ENCODE results near the gene MED12L.

The MED12L gene

GRCh38 chr3:151096716-151097115 lies 11.3 kb downstream of the MED12L start:
- no peak overlapping the region for H3K4me3 ChIP-seq (ENCODE audit: low read depth, low read length)
- TF ChIP-seq POLR2A (IDR thresholded peaks at IDR 0.05; ENCODE audit: extremely low read depth, insufficient read length), result no peak
- TF ChIP-seq MYC (IDR thresholded peaks at IDR 0.05; ENCODE audit: low read depth, low read length), result no peak
- TF ChIP-seq, protein P1, sequence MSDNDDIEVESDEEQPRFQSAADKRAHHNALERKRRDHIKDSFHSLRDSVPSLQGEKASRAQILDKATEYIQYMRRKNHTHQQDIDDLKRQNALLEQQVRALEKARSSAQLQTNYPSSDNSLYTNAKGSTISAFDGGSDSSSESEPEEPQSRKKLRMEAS (IDR thresholded peaks at IDR 0.05; ENCODE audit: low read depth, low read length), result no peak
- TF ChIP-seq CTCF (IDR thresholded peaks at IDR 0.05; ENCODE audit: low read depth, low read length), result no peak
- no peak for DNase-seq (ENCODE audit: low read depth)

DNA sequence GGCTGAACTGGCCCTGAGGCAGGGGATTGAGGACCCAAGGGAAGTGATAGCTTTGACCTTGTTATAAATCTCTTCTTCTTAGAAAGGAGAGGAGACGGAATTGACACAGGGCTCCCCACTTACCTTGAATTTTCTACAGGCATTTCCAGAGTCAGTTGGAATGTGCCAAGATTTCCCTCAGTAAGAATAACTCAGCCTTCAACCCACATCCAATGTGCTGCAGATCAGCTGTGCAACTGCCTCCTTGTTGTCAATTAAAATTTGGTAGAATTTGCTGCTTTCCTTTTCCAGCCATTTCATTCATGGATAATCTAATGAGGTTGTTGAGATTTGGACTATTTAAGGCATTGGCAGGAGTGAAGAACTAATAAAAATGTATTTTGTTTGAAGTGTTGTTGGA lies 14.6 kb downstream of the MED12L start:
- DNase-seq (ENCODE audit: low read depth), result no peak
- no peak overlapping the region for H3K4me3 ChIP-seq (ENCODE audit: low read depth, low read length)
- TF ChIP-seq, protein P1 (IDR thresholded peaks at IDR 0.05; ENCODE audit: low read depth, low read length), result no peak
- no peak for TF ChIP-seq POLR2A (IDR thresholded peaks at IDR 0.05; ENCODE audit: extremely low read depth, insufficient read length)

GRCh38 chr3:151101270-151101969 lies 16.0 kb downstream of the MED12L start:
- H3K4me3 ChIP-seq (ENCODE audit: low read depth, low read length), result no peak overlapping the region
- DNase-seq (ENCODE audit: low read depth), result no peak
- no peak for TF ChIP-seq CTCF (IDR thresholded peaks at IDR 0.05; ENCODE audit: low read depth, low read length)

- no peak for TF ChIP-seq POLR2A (IDR thresholded peaks at IDR 0.05; ENCODE audit: extremely low read depth, insufficient read length)
- no peak for TF ChIP-seq MYC (IDR thresholded peaks at IDR 0.05; ENCODE audit: low read depth, low read length)
- TF ChIP-seq, protein P1 (IDR thresholded peaks at IDR 0.05; ENCODE audit: low read depth, low read length), result no peak
- TF ChIP-seq CTCF (IDR thresholded peaks at IDR 0.05; ENCODE audit: low read depth, low read length), result no peak
- no peak for DNase-seq (ENCODE audit: low read depth)
- no peak overlapping the region for H3K4me3 ChIP-seq (ENCODE audit: low read depth, low read length)
These were observed 20.8 kb downstream of the MED12L start for GRCh38 chr3:151106311-151106710.

DNA sequence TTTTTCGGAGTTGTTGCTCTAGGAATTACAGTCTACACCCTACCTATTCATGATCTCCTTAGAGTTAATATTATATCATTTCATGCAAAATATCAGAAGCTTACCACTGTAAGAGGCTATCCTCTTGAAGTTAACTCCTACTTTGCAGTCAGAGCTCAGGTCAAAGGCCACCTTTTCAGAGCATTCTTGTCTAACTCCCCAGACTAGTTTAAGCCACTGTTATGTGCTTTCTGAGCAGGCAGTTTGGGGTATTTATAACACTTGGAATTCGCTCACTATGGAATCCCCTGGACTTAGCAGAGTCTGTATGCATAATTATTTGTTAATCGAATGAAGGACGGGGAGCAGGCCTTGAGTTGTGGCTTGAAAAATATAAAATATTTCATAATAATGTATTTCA lies 21.7 kb downstream of the MED12L start:
- no peak for DNase-seq (ENCODE audit: low read depth)
- TF ChIP-seq MYC (IDR thresholded peaks at IDR 0.05; ENCODE audit: low read depth, low read length) (no peak), POLR2A (IDR thresholded peaks at IDR 0.05; ENCODE audit: extremely low read depth, insufficient read length) (no peak), CTCF (IDR thresholded peaks at IDR 0.05; ENCODE audit: low read depth, low read length) (no peak)
- TF ChIP-seq, protein P1 (IDR thresholded peaks at IDR 0.05; ENCODE audit: low read depth, low read length), result no peak
- no peak overlapping the region for H3K4me3 ChIP-seq (ENCODE audit: low read depth, low read length)

- no peak for TF ChIP-seq CTCF (IDR thresholded peaks at IDR 0.05; ENCODE audit: low read depth, low read length)
- TF ChIP-seq POLR2A (IDR thresholded peaks at IDR 0.05; ENCODE audit: extremely low read depth, insufficient read length), result no peak
- TF ChIP-seq MYC (IDR thresholded peaks at IDR 0.05; ENCODE audit: low read depth, low read length), result no peak
- TF ChIP-seq, protein P1 (IDR thresholded peaks at IDR 0.05; ENCODE audit: low read depth, low read length), result no peak
- DNase-seq (ENCODE audit: low read depth), result no peak
- H3K4me3 ChIP-seq (ENCODE audit: low read depth, low read length), result no peak overlapping the region
These were observed 22.2 kb downstream of the MED12L start for GRCh38 chr3:151107701-151108100.

Data from NB4 (cell line).